GM11168 (cell line): ENCODE results near the gene FKBP5.

Experiments
- in situ Hi-C: fragments of 300-500 bp; cut with MboI; formaldehyde crosslinking; loops from one replicate; pipeline ENCODE4 v1.12.0; 2022; ENCODE audit warnings: low sequenced_read_pairs; ENCODE audit not compliant: unreplicated experiment

FKBP5 gene

DNA sequence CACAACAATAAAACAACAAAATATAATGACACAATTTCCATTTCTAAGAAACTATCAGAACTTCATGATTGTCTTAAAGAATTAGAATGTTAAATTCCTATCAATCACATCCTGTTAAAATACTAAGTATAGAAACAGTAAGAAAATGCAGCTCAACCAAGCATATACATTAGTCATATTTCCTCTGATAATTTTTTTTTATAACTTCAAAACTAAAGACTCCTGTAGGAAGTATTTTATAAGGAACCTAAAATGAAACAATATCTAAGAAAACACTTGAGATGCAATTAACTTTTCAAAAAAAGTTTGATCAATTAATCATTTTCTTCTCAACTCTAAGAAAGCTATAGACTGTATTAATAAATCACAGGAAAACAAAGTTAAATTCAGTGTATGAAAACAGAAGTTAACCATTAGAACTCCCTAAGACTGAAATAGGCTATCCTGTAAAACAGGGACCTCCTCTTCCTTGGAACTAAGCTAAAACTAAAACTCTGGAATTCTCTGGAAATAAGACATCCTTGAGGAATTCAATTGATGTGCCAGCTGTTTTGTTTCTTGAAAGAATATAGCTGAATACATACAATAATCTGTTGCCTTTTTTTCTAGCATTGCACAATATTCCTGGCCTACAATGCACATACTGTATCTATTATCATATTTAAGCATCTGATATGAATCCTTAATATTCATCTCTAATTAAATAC lies 19.8 kb downstream of the FKBP5 start:
- in situ Hi-C loops, result no loop called here

DNA sequence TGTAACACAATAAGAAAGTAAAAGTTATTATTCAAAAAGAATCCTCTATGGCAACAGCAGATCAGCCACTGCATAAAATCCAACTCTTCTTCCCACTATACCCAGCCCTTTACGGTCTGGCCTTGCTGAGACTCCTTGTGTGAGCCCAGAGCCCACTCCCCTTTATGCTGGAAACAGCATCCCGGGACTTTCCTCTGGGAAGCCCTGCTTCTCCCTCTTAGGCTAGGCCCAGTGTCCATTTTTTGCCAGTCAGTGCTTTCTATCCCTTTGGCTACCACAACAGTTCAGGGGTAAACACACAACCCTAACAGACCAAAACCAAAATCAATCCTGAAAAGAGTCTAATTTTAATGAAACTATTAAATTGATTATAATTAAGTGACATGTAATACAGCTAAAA lies 20.6 kb downstream of the FKBP5 start:
- in situ Hi-C loops, result no loop called here

DNA sequence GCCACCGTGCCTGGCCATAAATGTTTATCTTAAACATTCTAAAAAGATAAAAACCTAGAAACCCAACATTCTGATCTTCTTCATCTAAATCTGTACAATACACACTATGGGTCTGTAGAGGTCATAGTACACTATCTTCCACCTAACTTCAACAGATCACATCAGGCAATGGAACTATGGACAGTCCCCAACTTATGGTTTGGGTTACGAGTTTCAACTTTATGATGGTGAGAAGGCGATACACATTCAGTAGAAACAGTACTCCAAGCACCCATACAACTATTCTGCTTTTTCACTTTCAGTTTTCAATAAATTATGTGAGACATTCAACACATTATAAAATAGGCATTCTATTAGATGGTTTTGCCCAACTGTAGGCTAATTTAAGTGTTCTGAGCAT lies 23.1 kb downstream of the FKBP5 start:
- in situ Hi-C loops, result no loop called here

DNA sequence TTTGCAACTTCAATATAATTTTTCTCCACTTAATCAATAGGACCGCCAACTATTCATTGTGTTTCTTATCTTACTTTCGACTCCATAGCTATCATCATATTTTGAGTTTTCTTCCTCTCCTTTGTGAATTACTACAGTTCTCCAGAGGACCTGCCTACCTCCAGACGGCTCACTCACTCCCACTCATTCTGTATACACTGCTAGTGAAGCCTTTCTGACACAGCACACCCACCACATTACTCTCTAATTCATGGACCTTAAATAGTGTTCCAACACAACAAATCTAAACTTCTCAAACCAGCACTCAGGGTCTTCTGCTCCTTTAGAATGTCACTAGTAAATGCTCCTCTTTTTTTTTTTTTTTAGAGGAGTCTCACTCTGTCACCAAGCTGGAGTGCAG lies 23.8 kb downstream of the FKBP5 start:
- in situ Hi-C loops, result no loop called here

DNA sequence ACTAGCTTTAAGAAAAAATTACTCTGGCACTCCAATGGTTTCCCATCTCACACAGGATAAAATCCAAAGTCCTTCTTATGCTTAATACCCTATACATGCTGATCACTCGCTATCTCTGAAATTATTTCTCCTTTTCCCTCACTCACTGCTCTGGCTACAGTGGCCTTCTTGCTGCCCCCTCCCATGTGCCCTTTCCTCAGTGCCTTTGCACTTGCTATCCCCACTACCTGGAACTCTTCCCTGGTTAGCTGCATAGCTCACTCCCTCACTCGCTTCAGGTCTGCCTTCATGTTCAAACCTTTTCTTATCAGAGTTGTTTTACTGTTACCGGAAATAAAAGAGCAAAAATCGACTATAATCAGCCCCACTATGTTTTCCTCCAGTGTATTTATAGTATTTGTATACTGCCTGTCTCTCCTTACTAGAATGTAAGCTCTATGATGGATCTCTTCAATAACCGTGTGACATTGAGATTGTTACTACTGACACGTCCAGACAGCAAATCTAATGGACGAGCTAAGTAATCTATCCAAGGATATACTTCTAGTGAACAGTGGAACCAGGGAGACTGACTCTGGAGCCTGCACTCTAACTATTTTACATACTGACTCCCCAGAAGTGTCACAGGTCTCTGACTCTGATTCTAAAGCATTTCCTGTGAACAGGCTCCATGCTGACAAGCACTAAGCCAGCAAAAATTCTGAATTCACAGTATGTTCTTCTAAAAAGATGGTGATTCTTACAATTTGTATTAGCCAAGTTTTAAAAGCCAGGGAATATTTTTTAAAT lies 25.1 kb downstream of the FKBP5 start:
- in situ Hi-C loops, result no loop called here

DNA sequence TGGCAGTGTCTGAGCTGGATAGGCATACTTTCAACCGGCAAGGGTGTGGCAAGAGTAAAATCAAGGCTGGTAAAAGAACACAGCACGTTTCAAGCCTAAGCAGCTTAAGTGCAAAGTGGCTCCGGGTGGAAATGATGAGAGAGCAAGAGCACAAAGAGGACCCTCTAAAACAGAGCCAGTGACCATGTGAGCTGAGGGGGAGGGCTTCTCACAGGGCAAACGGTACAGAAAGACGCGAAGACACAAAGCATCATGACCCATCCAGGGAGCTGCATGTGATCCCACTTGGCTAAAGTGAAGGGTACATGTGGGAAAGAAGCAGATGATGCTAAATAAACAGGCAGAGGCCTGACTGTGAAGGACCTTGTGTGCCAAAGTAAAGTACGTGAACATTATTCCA lies 25.7 kb downstream of the FKBP5 start:
- in situ Hi-C loops, result no loop called here

DNA sequence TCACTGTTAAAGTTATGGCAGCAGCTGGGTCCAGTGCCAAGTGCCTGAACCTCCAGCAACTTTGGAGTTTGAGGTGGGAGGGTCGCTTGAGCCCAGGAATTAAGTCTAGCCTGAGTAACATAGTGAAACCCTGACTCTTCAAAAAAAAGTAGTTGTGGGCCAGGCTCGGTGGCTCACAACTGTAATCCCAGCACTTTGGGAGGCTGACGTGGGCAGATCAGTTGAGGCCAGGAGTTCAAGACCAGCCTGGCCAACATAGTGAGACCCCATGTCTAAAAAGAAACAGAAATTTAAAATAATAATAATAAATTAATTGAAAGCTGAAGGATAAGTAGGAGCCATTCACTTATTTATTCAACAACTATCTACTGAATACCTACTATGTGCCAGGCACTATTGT lies 33.8 kb downstream of the FKBP5 start:
- in situ Hi-C loops, result no loop called here

DNA sequence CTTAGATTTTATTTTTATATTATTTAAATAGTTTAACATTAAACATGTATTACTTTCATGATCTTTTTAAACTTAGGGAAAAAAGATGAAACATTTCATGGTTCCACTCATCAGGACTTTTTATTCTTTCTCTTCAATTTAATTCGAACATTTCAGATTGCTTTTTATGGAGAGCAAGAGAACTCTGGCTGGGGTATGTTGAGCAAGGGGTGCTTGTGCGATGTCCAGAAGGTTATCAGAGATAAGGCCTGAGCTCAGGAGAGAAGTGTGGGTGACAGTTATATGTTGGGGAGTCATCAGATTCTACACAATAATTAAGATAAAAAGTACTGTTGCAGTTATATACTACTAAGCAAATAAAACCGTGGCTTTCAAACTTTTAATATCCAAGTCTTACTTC lies 37.5 kb downstream of the FKBP5 start:
- in situ Hi-C loops, result no loop called here

DNA sequence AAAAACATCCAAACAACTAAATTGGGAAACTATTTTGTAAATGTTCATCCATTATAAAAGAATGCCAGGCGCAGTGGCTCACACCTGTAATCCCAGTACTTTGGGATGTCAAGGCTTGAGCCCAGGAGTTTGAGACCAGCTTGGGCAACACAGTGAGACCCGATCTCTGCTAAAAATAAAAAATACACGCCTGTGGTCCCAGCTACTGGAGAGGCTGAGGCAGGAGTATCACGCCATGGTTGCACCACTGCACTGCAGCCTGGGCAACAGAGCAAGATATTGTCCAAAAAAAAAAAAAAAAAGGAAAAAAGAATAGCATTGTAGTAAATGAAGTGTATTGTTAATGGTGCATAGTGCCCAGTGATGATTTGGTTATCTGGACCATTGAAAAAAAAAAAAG lies 38.7 kb downstream of the FKBP5 start:
- in situ Hi-C loops, result no loop called here

DNA sequence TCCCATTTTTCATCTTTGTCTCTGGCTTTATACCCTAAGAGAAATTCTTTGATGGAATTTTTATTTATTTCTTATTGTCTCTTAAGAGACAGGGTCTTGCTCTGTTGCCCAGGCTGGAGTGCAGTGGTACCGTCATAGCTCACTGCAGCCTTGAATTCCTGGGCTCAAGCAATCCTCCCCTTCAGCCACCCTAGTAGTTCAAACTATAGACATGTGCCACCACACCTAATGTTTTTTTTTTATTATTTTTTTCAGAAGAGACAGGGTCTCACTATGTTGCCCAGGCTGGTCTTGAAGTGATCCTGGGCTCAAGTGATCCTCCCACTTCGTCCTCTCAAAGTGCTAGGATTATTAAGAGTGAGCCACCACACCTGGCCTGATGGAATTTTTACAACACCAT lies 40.5 kb downstream of the FKBP5 start:
- in situ Hi-C loops, result no loop called here

DNA sequence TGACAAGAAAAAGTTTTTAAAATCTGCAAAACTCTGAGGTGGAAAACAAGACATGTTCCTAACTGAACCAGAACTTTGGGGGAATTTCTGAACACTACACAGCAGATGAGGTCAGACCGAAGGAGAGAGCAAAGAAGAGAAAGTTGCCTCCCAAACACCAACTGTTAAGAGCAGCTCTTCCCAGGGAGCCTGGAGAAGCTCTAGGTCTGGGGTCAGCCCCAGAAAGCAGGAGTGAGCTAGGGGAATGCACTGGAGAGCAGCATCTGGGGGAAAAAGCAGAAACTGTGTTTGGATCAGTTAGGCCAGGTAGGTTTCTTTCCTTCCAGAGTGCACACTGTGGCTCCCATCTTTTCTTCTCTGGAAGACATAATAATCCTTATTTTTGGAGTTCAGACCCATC lies 41.3 kb downstream of the FKBP5 start:
- in situ Hi-C loops, result no loop called here

DNA sequence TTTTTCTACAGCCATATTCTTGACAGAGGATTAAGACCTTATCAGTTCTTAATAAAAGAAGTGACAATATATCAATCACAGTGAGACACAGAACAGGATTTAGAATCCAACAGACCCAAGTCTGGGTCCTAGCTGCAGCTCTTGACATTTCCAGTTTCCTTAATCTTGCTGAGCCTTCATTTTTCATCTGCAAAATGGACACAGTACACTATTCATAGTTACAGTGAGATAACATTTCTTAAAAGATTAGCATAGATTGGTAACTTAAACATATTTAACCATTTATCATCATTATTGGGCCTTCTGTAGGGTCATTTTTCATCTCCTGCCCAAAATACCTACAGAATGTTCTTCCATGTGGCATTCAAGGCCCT lies 45.6 kb downstream of the FKBP5 start:
- in situ Hi-C loops, result no loop called here

DNA sequence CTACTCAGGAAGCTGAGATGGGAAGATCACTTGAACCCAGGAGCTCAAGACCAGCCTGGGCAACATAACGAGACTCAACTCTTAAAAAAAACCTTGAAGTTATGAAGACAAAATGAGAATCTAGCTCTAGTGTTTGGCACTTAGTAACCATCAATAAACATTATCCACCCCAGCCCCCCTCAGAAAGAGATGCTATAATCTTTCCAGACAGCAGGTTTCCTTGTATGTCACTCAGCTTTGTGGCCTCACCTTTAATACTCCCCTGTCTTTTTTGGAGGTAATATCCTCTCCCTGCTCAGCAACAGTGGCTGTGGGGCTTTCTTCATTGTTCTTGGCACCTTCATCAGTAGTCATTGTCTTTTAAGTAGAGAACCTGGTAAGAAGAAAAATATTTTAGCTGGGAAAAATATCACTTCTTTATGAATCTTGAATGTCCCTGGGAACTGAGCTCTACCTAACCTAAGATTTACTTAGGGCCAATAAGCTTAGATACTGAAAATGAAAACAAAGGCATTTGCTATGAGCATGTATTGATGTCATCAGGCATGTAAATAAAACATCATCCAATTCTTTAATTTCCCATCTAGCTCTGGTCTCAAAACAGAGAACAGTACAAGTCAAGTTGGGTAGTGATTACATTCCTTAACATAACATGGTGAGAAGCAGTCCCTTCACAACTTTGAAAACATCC lies 46.1 kb downstream of the FKBP5 start:
- in situ Hi-C loops, result no loop called here

DNA sequence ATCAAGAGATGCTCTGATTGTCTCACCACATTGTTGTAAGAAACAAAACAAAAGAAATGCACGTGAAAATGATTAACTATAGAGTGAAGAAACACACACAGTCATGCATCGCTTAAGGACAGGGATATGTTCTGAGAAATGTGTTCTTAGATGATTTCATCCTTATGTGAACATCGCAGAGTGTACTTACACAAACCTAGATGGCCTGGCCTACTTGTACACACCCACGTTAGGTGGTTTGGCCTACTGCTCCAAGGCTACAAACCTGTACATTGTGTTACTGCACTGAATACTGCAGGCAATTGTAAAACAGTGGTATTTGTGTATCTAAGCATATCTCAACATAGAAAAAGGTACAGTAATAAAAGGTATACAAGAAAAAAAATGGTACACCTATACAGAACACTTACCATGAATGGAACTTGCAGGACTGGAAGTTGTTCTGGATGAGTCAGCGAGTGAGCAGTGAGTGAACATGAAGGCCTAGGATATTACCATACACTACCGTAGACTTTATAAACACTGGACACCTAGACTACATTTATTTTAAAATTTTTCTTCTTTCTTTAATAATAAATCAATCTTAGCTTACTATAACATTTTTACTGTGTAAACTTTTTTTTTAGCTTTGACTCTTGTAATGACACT lies 48.6 kb downstream of the FKBP5 start:
- in situ Hi-C loops, result no loop called here

DNA sequence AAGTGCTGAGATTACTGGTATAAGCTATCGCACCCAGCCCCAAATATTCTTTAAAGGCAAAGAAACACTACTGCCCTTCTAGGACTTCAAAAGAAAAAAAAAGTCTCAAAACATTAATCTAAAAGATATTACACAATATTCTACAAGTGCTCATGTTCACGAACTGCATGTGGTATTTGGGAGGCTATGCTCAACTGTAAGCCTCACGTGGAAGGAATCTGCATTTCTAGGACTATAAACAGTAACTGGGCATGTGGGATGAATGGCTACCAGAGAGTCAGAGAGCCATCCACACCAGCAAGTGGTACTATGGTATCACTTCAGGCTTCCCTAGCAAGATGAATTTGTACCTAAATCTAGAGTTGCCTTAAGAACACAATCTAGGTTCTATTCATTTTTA lies 50.0 kb downstream of the FKBP5 start:
- in situ Hi-C loops, result no loop called here

DNA sequence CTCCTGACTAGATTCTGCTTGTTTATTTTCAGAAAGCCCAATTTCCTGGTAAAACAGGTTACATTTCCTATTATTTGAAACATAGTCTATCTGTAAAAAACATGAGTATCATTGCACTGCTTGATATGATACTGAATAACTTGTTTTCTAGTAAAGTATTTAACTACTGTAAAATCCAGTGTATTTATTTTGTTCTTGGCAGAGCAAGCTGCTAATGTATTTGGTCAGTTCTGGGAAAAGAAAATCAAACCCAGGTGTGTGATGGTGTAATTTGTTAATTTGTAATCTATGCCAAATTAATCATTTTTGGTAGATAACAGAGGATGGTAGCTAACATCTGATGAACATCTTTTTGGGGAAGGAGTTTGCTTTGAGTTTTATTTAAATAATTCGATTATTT lies 50.8 kb downstream of the FKBP5 start:
- in situ Hi-C loops, result no loop called here

DNA sequence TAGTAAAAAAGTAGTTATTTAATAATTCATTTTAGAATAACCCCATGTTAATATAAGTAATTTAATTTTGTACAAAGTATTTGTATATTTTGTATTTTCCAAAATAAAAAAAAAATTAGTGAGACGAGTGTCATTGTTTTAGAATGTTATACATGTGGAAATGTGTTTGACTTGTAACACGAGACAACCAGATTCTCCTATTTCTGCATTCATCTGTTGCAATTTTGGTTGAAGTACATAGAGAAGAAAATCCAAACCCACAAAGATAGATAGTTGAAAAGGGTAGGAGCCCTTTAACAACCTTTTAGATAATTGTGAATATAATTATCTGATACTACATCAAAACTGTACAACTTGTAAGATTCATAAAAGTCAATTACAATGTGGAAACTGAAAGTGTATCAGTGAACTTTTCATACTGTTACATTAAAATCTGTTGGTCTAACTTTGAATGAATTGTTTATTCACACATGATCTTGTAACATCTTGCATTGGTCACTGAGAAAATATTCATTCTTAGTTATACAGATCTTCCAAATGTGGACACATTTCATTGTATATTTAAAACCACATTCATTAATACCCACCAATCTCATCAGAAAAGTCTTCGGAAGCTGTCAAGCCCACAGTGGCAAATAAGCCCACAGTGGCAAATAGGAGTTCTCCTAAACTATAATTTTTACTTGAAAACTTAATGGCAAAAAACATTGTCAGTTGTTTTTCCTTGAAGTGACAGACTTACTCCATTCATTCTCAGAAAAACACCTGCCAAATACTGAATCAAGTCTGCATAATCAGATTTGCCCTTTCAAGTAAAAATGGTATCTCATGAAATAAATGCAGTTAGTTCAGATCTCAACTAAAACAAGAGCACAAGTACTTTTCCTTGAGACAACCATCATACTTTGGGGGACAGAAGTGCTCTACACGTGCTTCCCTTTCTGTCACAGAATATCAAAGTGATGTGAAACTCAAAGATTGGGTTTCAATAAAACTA lies 52.8 kb downstream of the FKBP5 start:
- in situ Hi-C loops, result no loop called here

DNA sequence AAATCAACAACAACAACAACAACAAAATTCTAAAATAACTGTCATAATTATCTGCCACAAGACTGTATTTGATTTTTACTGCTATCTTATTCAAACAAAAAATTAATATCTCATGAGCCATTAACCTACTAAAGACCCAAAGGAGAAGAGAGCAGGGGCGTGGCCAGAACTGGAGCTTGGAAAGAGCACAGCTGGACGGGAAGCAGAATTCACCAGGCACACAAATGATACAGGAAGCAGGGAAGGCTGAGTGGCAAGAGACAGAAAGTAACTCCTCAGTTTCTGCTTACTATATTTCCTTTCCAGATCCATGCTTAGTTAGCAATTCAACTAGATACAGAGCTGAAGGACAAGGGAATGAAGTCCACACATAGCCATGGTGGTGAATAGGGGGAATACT lies 54.4 kb downstream of the FKBP5 start:
- in situ Hi-C loops, result no loop called here

DNA sequence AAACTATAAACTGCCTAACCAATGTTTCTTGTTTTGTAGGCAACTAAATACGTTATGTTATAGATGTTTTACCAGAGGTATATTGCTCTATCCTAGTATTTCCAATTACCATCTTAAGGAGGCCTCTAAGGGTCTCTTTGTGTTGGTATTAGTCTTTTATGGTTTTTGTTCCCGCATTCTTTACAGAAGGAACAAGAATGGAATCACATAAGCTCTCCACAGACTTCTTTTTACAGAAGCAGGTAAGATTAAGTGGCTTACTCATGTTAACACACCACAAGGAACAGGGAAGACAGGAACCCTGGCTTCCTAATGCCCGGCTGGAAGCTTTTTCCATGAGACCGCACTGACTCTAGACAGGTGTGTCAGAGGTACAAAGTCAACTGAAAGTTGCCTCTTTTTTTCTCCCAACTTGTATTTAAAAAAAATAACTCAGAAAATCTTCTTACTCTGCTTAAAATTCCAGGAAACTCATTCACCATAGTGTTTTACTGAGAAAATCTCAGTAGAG lies 55.1 kb downstream of the FKBP5 start:
- in situ Hi-C loops, result no loop called here
